HepG2 (cell line): ENCODE data around the gene EFNA2. TPM values are rescaled to one million over a fixed set of nuclear protein-coding genes. Genes with fewer than 3 reads are reported as not detected.

Source experiments
- AGO2 ChIP-seq: fragments of 200-400 bp; formaldehyde crosslinking; optimal IDR thresholded peaks from 2 replicates; pipeline ENCODE3; 2017; ENCODE audit warnings: mild to moderate bottlenecking, low read depth, low read length, moderate library complexity
- AHR ChIP-seq: IDR thresholded peaks from 2 replicates; pipeline ENCODE4 v1.6.1; 2018; ENCODE audit warnings: missing genetic modification reagents, missing compliant biosample characterization
- CHD4 ChIP-seq: fragments of 200-600 bp; sonication (generic); IDR thresholded peaks from 2 replicates; pipeline ENCODE4 v1.7.0; 2017; ENCODE audit warnings: mild to moderate bottlenecking, low read length, borderline replicate concordance
- HES4 ChIP-seq: sonication (generic); formaldehyde crosslinking; IDR thresholded peaks from 2 replicates; pipeline ENCODE4 v1.9.0; 2021; ENCODE audit warnings: mild to moderate bottlenecking, missing genetic modification reagents, borderline replicate concordance
- MTA3 ChIP-seq: sonication (generic); formaldehyde crosslinking; IDR thresholded peaks from 2 replicates; pipeline ENCODE4 v1.4.0; 2020; ENCODE audit warnings: missing genetic modification reagents
- MXD3 ChIP-seq: IDR thresholded peaks from 2 replicates; pipeline ENCODE4 v1.6.1; 2016; ENCODE audit warnings: mild to moderate bottlenecking, missing biosample characterization, missing genetic modification reagents
- NFAT5 ChIP-seq: sonication (generic); formaldehyde crosslinking; IDR thresholded peaks from 2 replicates; pipeline ENCODE4 v1.4.0; 2020; ENCODE audit warnings: missing genetic modification reagents
- PCBP1 ChIP-seq: fragments of 200-400 bp; formaldehyde crosslinking; IDR thresholded peaks from 2 replicates; pipeline ENCODE4 v1.6.1; 2017; ENCODE audit warnings: mild to moderate bottlenecking, low read depth, low read length, borderline replicate concordance
- PRPF4 ChIP-seq: fragments of 200-400 bp; formaldehyde crosslinking; IDR thresholded peaks from 2 replicates; pipeline ENCODE4 v1.6.1; 2016; ENCODE audit warnings: low read length, low read depth; ENCODE audit not compliant: poor library complexity, severe bottlenecking
- REL ChIP-seq: sonication (generic); formaldehyde crosslinking; conservative IDR thresholded peaks from 2 replicates; pipeline ENCODE4 v1.8.0; 2022; ENCODE audit warnings: mild to moderate bottlenecking, missing genetic modification reagents, moderate library complexity
- REXO4 ChIP-seq: sonication (generic); formaldehyde crosslinking; IDR thresholded peaks from 2 replicates; pipeline ENCODE4 v1.8.0; 2022; ENCODE audit warnings: missing genetic modification reagents, mild to moderate bottlenecking, borderline replicate concordance
- TAF1 ChIP-seq: sonication (generic); formaldehyde crosslinking; IDR thresholded peaks from 2 replicates; pipeline ENCODE4 v1.4.0; 2020; ENCODE audit warnings: missing genetic modification reagents
- TOPORS ChIP-seq: sonication (generic); formaldehyde crosslinking; IDR thresholded peaks from 2 replicates; pipeline ENCODE4 v1.8.0; 2023; ENCODE audit warnings: mild to moderate bottlenecking, missing genetic modification reagents
- ZBTB14 ChIP-seq: sonication (generic); formaldehyde crosslinking; IDR thresholded peaks from 2 replicates; pipeline ENCODE4 v1.4.0; 2020; ENCODE audit warnings: missing genetic modification reagents
- ZBTB25 ChIP-seq: IDR thresholded peaks from 2 replicates; pipeline ENCODE4 v1.6.1; 2018; ENCODE audit warnings: missing genetic modification reagents
- ZNF224 ChIP-seq: sonication (generic); formaldehyde crosslinking; IDR thresholded peaks from 2 replicates; pipeline ENCODE4 v1.5.0; 2020; ENCODE audit warnings: mild to moderate bottlenecking, missing genetic modification reagents
- ZNF563 ChIP-seq: sonication (generic); formaldehyde crosslinking; IDR thresholded peaks from 2 replicates; pipeline ENCODE4 v1.8.0; 2022; ENCODE audit warnings: mild to moderate bottlenecking, moderate library complexity, missing genetic modification reagents
- ZNF781 ChIP-seq: sonication (generic); formaldehyde crosslinking; IDR thresholded peaks from 2 replicates; pipeline ENCODE4 v1.5.1; 2020; ENCODE audit warnings: borderline replicate concordance, mild to moderate bottlenecking, missing genetic modification reagents; ENCODE audit errors: not compliant biosample characterization
- polyA plus RNA-seq, 8 experiments: library from polyadenylated mRNA; depleted of rRNA in 3 of 8; stranded (reverse) in 7 of 8; unstranded in 1 of 8; fragments of >200 nt; fragmentation: Illumina TruSeq in 4 of 8; extraction: Trizol in 4 of 8; gene quantifications; 2 replicates each; pipeline versions ENCODE4 v1.2.1 to v1.2.3, GENCODE V29; 2011 to 2016; ENCODE audit warnings: low read depth in 4 of 8, missing spikeins in 1 of 8, mixed read lengths in 1 of 8; ENCODE audit not compliant: insufficient read depth in 1 of 8
- total RNA-seq, 5 experiments: library from RNA; depleted of rRNA; stranded (reverse); fragments of >200 nt; fragmentation: Illumina TruSeq; extraction: Trizol; gene quantifications; 2 replicates each; pipeline ENCODE4 v1.2.3, GENCODE V29; 2016; ENCODE audit warnings: low read depth in 1 of 5

The EFNA2 gene
- total and polyA plus RNA-seq, 2 of the 13 experiments (the other 11 are each of a cell fraction or from before 2014, with no cell fraction given): 6.0 to 9.9 TPM

GRCh38 chr19:1274081-1274851 lies 11.4 kb upstream of the EFNA2 start (continued):
- no peak for TF ChIP-seq ZBTB25
- no peak for TF ChIP-seq TAF1
- TF ChIP-seq PCBP1: 0 out of 2 replicates have a peak, but pooled peaks have one; percentile 18
- TF ChIP-seq MXD3: no peak
- TF ChIP-seq ZNF224 (CRISPR knock-in tag): no peak
- no peak for TF ChIP-seq TOPORS
- no peak for TF ChIP-seq NFAT5 (CRISPR knock-in tag)
- no peak for TF ChIP-seq REL (CRISPR knock-in tag)
- TF ChIP-seq CHD4: no peak
- TF ChIP-seq ZNF781: no peak
- no peak for TF ChIP-seq MTA3 (CRISPR knock-in tag)
- peak; percentile 21; the same call in 1 of the 2 replicates for TF ChIP-seq ZNF563
- peak; percentile 87 for TF ChIP-seq AGO2
- no peak for TF ChIP-seq AHR
- TF ChIP-seq HES4 (CRISPR knock-in tag): peak; percentile 52; the same call in 1 of the 2 replicates
- no peak for TF ChIP-seq REXO4 (CRISPR knock-in tag)
- no peak for TF ChIP-seq ZBTB14 (CRISPR knock-in tag)
- peak; percentile 49 for TF ChIP-seq PRPF4
